SU-DHL-6 (cell line): ENCODE results near the gene PRR33.

Experiments used
- CTCF ChIP-seq: fragments of 200-600 bp; sonication (generic); IDR thresholded peaks from one replicate; pipeline ENCODE4 v1.5.1; 2017; ENCODE audit warnings: antibody characterized with exemption, mild to moderate bottlenecking, low read length, moderate library complexity; ENCODE audit not compliant: insufficient read depth, poor library complexity, severe bottlenecking
- EZH2phosphoT487 ChIP-seq: fragments of 200-600 bp; sonication (generic), shearing (Covaris generic); conservative IDR thresholded peaks from 2 replicates; pipeline ENCODE4 v1.6.1; 2018; ENCODE audit warnings: mild to moderate bottlenecking, antibody characterized with exemption, low read length, moderate library complexity, mixed read lengths

GRCh38 chr11:1920128-1920908 lies 28.6 kb upstream of the PRR33 start:
- no peak for TF ChIP-seq CTCF
- TF ChIP-seq EZH2phosphoT487 = no peak
